Osteocyte (in vitro differentiated cells): Measurements from ENCODE around the gene ATP2C2. TPM values are rescaled to one million over a fixed set of nuclear protein-coding genes. Genes with fewer than 3 reads are reported as not detected.
A peak's percentile ranks its signal among the peaks of the same experiment; 100 is the strongest.

Source experiments
- DNase-seq: peaks from one replicate; pipeline ENCODE4 v3.0.0; 2021; ENCODE audit warnings: mixed read lengths; ENCODE audit not compliant: unreplicated experiment; ENCODE audit errors: extremely low spot score
- H3K27ac Mint-ChIP-seq: one replicate; pipeline ENCODE4 v1.8.0; 2021; ENCODE audit warnings: mild to moderate bottlenecking, mixed read lengths; ENCODE audit not compliant: unreplicated experiment
- H3K27me3 Mint-ChIP-seq: one replicate; pipeline ENCODE4 v1.8.0; 2021; ENCODE audit warnings: mixed read lengths; ENCODE audit not compliant: unreplicated experiment
- H3K36me3 Mint-ChIP-seq: one replicate; pipeline ENCODE4 v1.8.0; 2021; ENCODE audit warnings: mixed read lengths; ENCODE audit not compliant: unreplicated experiment
- H3K4me1 Mint-ChIP-seq: one replicate; pipeline ENCODE4 v1.8.0; 2021; ENCODE audit warnings: mixed read lengths; ENCODE audit not compliant: unreplicated experiment
- H3K4me3 Mint-ChIP-seq: one replicate; pipeline ENCODE4 v1.8.0; 2021; ENCODE audit warnings: mild to moderate bottlenecking, moderate library complexity, mixed read lengths; ENCODE audit not compliant: unreplicated experiment
- H3K9me3 Mint-ChIP-seq: one replicate; pipeline ENCODE4 v1.8.0; 2021; ENCODE audit warnings: mixed read lengths; ENCODE audit not compliant: unreplicated experiment
- total RNA-seq: library from RNA; stranded (reverse); gene quantifications from 2 replicates; pipeline ENCODE4 v1.2.1, GENCODE V29; 2021
- TF ChIP-seq, protein P1 (sequence below): fragments of 200-600 bp; sonication (generic); IDR thresholded peaks from 2 replicates; pipeline ENCODE4 v1.5.0; 2021; ENCODE audit warnings: antibody characterized with exemption, mild to moderate bottlenecking, moderate library complexity

ATP2C2 gene
- total RNA-seq, 1 donor from 2014 or later = not detected

DNA sequence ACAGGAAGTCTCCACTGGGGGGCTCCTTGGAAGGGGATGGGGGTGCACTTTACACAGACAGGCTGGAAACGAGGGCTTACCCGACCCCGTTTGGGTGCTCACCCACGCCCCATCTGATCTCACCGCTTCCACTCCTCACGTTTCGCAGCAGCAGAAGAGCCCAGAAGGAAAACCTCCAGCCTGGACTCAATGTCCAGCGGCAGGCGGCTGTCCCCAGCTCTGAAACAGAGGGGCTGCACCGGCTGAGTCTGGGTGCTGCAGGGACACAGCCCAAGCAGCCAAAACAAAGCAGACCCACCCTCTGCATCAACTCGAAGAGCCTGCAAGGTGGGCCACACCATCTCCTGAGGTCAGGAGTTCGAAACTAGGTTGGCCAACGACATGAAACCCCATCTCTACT is 132.2 kb downstream of the ATP2C2 start:
- TF ChIP-seq, protein P1, sequence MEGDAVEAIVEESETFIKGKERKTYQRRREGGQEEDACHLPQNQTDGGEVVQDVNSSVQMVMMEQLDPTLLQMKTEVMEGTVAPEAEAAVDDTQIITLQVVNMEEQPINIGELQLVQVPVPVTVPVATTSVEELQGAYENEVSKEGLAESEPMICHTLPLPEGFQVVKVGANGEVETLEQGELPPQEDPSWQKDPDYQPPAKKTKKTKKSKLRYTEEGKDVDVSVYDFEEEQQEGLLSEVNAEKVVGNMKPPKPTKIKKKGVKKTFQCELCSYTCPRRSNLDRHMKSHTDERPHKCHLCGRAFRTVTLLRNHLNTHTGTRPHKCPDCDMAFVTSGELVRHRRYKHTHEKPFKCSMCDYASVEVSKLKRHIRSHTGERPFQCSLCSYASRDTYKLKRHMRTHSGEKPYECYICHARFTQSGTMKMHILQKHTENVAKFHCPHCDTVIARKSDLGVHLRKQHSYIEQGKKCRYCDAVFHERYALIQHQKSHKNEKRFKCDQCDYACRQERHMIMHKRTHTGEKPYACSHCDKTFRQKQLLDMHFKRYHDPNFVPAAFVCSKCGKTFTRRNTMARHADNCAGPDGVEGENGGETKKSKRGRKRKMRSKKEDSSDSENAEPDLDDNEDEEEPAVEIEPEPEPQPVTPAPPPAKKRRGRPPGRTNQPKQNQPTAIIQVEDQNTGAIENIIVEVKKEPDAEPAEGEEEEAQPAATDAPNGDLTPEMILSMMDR = no peak
- DNase-seq = no peak
- H3K27ac Mint-ChIP-seq = no peak overlapping the region
- H3K9me3 Mint-ChIP-seq = no peaks in the 10 kb centered on the region
- peaks cover 34% of the 10 kb centered on the region for H3K4me1 Mint-ChIP-seq
- H3K4me3 Mint-ChIP-seq = no peak overlapping the region
- H3K27me3 Mint-ChIP-seq = no peaks in the 10 kb centered on the region
- peaks cover 19% of the 10 kb centered on the region for H3K36me3 Mint-ChIP-seq

DNA sequence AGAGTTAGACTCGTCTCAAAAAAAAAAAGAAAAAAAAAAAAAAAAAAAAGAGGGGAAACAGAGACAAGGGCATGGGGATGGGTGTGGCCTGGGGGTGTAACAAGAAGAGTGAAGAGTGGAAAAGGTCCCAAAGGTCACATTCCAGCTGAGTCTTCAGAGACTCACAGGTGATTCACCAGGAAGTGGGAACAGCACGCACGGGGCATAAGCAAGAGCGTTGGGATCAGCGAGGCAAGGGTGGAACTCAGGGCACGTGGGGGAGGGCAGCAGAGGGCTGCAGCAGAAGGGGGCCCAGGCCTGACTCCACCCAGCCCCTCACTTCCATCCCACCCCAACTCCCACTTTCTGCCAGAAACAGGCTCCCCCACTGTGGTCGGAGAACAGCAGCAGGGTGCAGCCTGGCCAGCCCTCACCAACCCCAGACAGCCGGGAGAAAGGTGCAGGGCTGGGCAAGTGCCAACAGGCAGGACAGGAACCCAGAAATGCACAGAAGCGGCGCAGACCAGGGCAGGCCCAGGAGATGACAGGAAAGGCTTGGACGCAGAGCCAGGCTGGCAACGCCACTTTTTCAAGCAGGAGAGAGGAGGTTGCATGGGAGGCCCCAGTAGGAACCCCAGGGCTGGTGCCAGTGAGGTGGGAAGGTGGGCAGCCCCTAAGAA is 132.9 kb downstream of the ATP2C2 start:
- Mint-ChIP-seq H3K4me1 (peaks cover 37% of the 10 kb centered on the region), H3K4me3 (no peak overlapping the region), H3K27ac (no peak overlapping the region), H3K36me3 (peaks cover 15% of the 10 kb centered on the region), H3K27me3 (no peaks in the 10 kb centered on the region), H3K9me3 (no peaks in the 10 kb centered on the region)
- TF ChIP-seq, protein P1 = no peak
- no peak for DNase-seq

DNA sequence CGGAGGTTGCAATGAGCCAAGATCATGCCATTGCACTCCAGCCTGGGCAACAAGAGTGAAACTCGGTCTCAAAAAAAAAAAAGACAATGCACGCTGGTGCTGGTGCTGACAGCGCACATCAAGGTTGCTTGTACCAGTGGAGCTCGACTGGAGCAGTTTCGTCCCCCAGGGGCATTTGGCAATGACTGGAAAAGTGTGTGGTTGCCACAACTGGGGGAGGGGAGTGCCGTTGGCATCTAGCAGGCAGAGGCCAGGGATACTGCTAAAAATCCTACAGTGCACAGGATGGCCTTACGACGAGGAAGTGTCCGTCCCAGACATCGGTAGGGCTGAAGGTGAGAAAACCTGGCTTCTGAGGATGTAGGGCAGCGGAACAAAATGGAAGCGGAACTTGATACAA is 133.7 kb downstream of the ATP2C2 start:
- no peaks in the 10 kb centered on the region for H3K9me3 Mint-ChIP-seq
- peaks cover 12% of the 10 kb centered on the region for H3K36me3 Mint-ChIP-seq
- H3K4me3 Mint-ChIP-seq = no peak overlapping the region
- no peak overlapping the region for H3K27ac Mint-ChIP-seq
- H3K4me1 Mint-ChIP-seq = peaks cover 37% of the 10 kb centered on the region
- TF ChIP-seq, protein P1 = no peak
- DNase-seq = no peak
- no peaks in the 10 kb centered on the region for H3K27me3 Mint-ChIP-seq

DNA sequence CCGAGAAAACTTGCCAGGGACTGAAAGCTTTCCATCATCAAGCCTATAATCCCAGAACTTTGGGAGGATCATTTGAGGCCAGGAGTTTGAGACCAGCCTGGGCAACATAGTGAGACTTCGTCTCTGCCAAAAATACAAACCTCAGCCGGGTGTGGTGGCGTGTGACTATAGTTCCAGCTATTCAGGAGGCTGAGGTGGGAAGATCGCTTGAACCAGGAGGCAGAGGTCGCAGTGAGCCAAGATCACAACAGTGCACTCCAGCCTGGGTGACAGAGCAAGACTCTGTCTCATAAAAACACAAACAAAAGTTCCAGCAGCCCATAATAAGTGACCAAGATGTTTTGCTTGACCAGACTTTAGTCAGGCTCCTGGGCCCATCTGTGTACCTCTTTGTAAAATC is 134.2 kb downstream of the ATP2C2 start:
- Mint-ChIP-seq H3K36me3 (peaks cover 7% of the 10 kb centered on the region), H3K4me3 (no peak overlapping the region), H3K27me3 (no peaks in the 10 kb centered on the region), H3K9me3 (no peaks in the 10 kb centered on the region), H3K27ac (no peak overlapping the region), H3K4me1 (peaks cover 37% of the 10 kb centered on the region)
- DNase-seq = no peak
- TF ChIP-seq, protein P1 = no peak

DNA sequence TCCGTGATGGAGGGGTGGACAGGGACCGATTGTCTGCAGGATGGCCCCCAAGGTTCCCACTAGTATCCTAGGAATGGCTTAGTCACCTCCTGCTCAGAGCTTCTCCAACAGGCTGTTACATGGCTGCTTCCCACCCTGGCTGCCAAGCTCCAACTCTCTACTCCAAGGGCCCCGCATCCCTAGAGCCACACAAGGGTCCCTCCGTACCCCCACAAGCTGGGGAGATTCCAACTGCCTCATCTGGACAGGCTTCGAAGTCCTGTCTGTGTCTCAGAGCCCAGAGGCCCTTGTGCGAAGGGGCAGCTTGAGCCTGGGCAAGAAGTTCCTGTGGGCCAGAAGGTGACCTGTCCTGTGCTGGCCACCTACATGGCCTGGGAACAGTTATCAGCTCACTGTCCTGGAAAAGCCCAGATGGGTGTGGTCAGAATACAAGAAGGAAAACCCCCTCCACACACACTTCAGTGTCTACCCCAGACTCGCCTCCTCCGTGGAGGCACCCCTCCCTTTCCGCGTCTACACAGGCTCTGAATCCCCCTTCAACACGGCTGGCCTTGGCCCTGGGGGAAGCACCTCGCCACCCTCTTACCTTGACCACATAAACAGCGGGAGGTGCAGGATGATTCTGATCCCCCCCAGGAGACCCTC is 135.5 kb downstream of the ATP2C2 start:
- no peak for DNase-seq
- Mint-ChIP-seq H3K27me3 (no peaks in the 10 kb centered on the region), H3K9me3 (no peaks in the 10 kb centered on the region), H3K36me3 (peaks cover 2% of the 10 kb centered on the region), H3K4me1 (peaks cover 37% of the 10 kb centered on the region), H3K4me3 (peak overlapping the region; percentile 87), H3K27ac (peak overlapping the region; percentile 59)
- TF ChIP-seq, protein P1 = no peak
